AG04449 (cell line): ENCODE data around the gene OR10S1.

Experiments
- CTCF ChIA-PET: fragments of 350-600 bp; formaldehyde crosslinking; extraction: SDS; loops from one replicate; lab custom pipeline; 2021; ENCODE audit warnings: antibody characterized with exemption; lab: Yijun Ruan, JAX
- POLR2A ChIA-PET: fragments of 400-600, 350-600 bp; formaldehyde crosslinking; extraction: SDS; loops from one replicate; lab custom pipeline; 2020; ENCODE audit warnings: antibody characterized with exemption, inconsistent platforms; lab: Yijun Ruan, JAX
- DNase-seq: peaks from one replicate; pipeline ENCODE4 v3.0.0-alpha.2; 2010; ENCODE audit warnings: low read depth, low spot score
- H3K4me3 ChIP-seq: 2 replicates; pipeline ENCODE4 v1.5.1; 2011; ENCODE audit warnings: low read depth, mild to moderate bottlenecking, control low read depth, low read length
- CTCF ChIP-seq: IDR thresholded peaks from one replicate; pipeline ENCODE4 v1.5.1; 2011; ENCODE audit warnings: mild to moderate bottlenecking, moderate library complexity, low read length, control low read depth, inconsistent platforms; ENCODE audit not compliant: insufficient read depth; ENCODE audit errors: missing control alignments

OR10S1 gene

GRCh38 chr11:123939317-123939716 is 38.3 kb downstream of the OR10S1 start, which contains the start of gene OR4D5:
TSS of gene OR4D5 (plus strand) at chr11:123939617. CDS start at chr11:123939617, 0 bp downstream.
- no peak for DNase-seq
- no peak for TF ChIP-seq CTCF
- ChIA-PET CTCF (no interaction called here), POLR2A (no interaction called here)
- no peak within 1 kb of the TSS for H3K4me3 ChIP-seq
